Gastrocnemius medialis (tissue), 4 donors: ENCODE data around the gene ADH5. TPM values are rescaled to one million over a fixed set of nuclear protein-coding genes. Genes with fewer than 3 reads are reported as not detected.
"Not testable (repeated sequence)": the region's sequence is repeated elsewhere in the genome, so short reads cannot be mapped to it uniquely, and the experiment has no call there.

Source experiments
- ATAC-seq, 2 donors: fragments of 150-250 bp; one replicate each; pipeline ENCODE4 v1.9.1; 2016
- DNase-seq, 2 donors: peaks; one replicate each; pipeline ENCODE4 v3.0.0-alpha.2; 2019
- H3K27ac ChIP-seq, 4 donors: fragments of 200-600 bp; sonication (generic); 1 replicate in 1 of 4; 2 replicates in 3 of 4; pipeline ENCODE4 v1.5.1; 2016 to 2018; ENCODE audit warnings: mild to moderate bottlenecking in 2 of 4, moderate library complexity in 1 of 4
- H3K27me3 ChIP-seq, 3 donors: fragments of 200-600 bp; sonication (generic) in 2 of 3; 1 replicate in 1 of 3; 2 replicates in 2 of 3; pipeline versions ENCODE4 v1.5.1 to v1.6.0; 2016 to 2019; ENCODE audit warnings: mild to moderate bottlenecking in 1 of 3, moderate library complexity in 1 of 3
- H3K36me3 ChIP-seq, 2 donors: fragments of 200-600 bp; sonication (generic) in 1 of 2; one replicate each; pipeline ENCODE4 v1.5.1; 2017 to 2018
- H3K4me1 ChIP-seq, 2 donors: fragments of 200-600 bp; sonication (generic) in 1 of 2; one replicate each; pipeline ENCODE4 v1.5.1; 2016 to 2017; ENCODE audit warnings: mild to moderate bottlenecking in 2 of 2
- H3K4me3 ChIP-seq, 4 donors: fragments of 200-600 bp; sonication (generic) in 3 of 4; 1 replicate in 1 of 4; 2 replicates in 3 of 4; pipeline ENCODE4 v1.5.1; 2016 to 2019; ENCODE audit warnings: mild to moderate bottlenecking in 2 of 4
- H3K9me3 ChIP-seq, 3 donors: fragments of 200-600 bp; sonication (generic) in 2 of 3; 1 replicate in 1 of 3; 2 replicates in 2 of 3; pipeline ENCODE4 v1.5.1; 2016 to 2019
- POLR2A ChIP-seq, 2 donors: fragments of 450-650 bp; IDR thresholded peaks; one replicate each; pipeline ENCODE4 v1.6.1; 2017; ENCODE audit warnings: antibody characterized with exemption in 2 of 2, mild to moderate bottlenecking in 2 of 2, moderate library complexity in 2 of 2
- in situ Hi-C, 4 donors: fragments of 200-750 bp; cut with MboI; loops; one replicate each; pipeline versions ENCODE4 v1.15.0 to v1.8.0; 2017; ENCODE audit warnings: low sequenced_read_pairs in 4 of 4
- intact Hi-C: fragments of 100-400 bp; cut with DNase I; formaldehyde crosslinking; loops from one replicate; pipeline ENCODE4 v1.15.1; 2023; ENCODE audit warnings: low total_unique reads
- total RNA-seq, 4 donors: library from RNA; depleted of rRNA; stranded (reverse); fragments of >200 nt; gene quantifications; one replicate each; pipeline versions ENCODE4 v1.1.0 to v1.2.3, GENCODE V29; 2016
- TF ChIP-seq, protein P1 (sequence below), 5 experiments: fragments of 450-650 bp in 3 of 5; fragments of 200-600 bp in 2 of 5; sonication (generic) in 2 of 5; IDR thresholded peaks in 4 of 5; conservative IDR thresholded peaks in 1 of 5; 1 replicate in 4 of 5; 2 replicates in 1 of 5; pipeline ENCODE4 v1.5.1; 2016 to 2019; ENCODE audit warnings: antibody characterized with exemption in 5 of 5, mild to moderate bottlenecking in 3 of 5, moderate library complexity in 3 of 5

The ADH5 gene
- total RNA-seq, 4 donors from 2014 or later, result 55.2 to 101 (median 72.6) TPM

GRCh38 chr4:99117876-99118693, 29.5 kb upstream of the ADH5 start:
- intact Hi-C loops (loop anchor here (1.0 kb wide), 2 partner anchors 287 to 345 kb away; no protein-coding TSS in a partner anchor), in situ Hi-C loops (no loop called here)
- no peaks in the 10 kb centered on the region for H3K36me3 ChIP-seq
- no peaks in the 10 kb centered on the region for H3K27me3 ChIP-seq
- no peak overlapping the region for H3K27ac ChIP-seq
- TF ChIP-seq, protein P1, sequence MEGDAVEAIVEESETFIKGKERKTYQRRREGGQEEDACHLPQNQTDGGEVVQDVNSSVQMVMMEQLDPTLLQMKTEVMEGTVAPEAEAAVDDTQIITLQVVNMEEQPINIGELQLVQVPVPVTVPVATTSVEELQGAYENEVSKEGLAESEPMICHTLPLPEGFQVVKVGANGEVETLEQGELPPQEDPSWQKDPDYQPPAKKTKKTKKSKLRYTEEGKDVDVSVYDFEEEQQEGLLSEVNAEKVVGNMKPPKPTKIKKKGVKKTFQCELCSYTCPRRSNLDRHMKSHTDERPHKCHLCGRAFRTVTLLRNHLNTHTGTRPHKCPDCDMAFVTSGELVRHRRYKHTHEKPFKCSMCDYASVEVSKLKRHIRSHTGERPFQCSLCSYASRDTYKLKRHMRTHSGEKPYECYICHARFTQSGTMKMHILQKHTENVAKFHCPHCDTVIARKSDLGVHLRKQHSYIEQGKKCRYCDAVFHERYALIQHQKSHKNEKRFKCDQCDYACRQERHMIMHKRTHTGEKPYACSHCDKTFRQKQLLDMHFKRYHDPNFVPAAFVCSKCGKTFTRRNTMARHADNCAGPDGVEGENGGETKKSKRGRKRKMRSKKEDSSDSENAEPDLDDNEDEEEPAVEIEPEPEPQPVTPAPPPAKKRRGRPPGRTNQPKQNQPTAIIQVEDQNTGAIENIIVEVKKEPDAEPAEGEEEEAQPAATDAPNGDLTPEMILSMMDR (IDR thresholded peaks at IDR 0.05 in 4 of 5, conservative IDR thresholded peaks at IDR 0.05 in 1 of 5), result peak in 4 of 5 experiments; percentile 15 to 53 (median 40)
- no peak for TF ChIP-seq POLR2A (IDR thresholded peaks at IDR 0.05)
- no peaks in the 10 kb centered on the region for H3K9me3 ChIP-seq
- no peaks in the 10 kb centered on the region for H3K4me1 ChIP-seq
- DNase-seq (no peak), ATAC-seq (no peak)
- no peak overlapping the region for H3K4me3 ChIP-seq

DNA sequence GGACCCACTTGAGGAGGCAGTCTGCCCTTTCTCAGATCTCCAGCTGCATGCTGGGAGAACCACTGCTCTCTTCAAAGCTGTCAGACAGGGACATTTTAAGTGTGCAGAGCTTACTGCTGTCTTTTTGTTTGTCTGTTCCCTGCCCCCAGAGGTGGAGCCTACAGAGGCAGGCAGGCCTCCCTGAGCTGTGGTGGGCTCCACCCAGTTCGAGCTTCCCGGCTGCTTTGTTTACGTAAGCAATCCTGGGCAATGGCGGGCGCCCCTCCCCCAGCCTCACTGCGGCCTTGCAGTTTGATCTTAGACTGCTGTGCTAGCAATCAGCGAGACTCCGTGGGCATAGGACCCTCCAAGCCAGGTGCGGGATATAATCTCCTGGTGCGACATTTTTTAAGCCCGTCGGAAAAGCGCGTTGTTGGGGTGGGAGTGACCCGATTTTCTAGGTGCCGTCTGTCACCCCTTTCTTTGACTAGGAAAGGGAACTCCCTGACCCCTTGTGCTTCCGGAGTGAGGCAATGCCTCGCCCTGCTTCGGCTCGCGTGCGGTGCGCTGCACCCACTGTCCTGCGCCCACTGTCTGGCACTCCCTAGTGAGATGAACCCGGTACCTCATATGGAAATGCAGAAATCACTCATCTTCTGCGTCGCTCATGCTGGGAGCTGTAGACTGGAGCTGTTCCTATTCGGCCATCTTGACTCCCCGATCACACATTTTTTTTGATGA, 28.7 kb upstream of the ADH5 start:
- DNase-seq, H3K4me3 ChIP-seq, H3K27ac ChIP-seq, H3K27me3 ChIP-seq, ATAC-seq, H3K9me3 ChIP-seq, H3K4me1 ChIP-seq, intact Hi-C loops, H3K36me3 ChIP-seq, in situ Hi-C loops: not testable (repeated sequence)

DNA sequence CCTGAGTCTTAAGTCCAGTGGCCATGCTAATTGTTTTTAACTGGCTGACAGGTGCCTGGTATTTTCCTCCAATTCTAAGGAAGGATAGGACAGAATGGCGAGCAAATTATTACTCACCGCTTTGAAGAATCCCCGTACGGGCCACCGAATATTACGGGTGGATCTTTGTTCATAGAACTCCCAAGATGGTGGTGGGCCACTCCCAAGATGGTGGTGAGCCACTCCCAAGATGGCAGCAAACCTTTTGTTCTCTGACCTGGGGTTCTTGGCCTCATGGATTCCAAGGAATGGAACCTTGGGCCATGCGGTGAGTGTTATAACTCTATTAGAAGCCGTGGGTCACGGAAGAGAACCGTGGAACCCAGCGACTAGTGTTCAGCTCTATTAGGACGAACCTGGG, 20.7 kb upstream of the ADH5 start:
- in situ Hi-C loops, ATAC-seq, DNase-seq: not testable (repeated sequence)

DNA sequence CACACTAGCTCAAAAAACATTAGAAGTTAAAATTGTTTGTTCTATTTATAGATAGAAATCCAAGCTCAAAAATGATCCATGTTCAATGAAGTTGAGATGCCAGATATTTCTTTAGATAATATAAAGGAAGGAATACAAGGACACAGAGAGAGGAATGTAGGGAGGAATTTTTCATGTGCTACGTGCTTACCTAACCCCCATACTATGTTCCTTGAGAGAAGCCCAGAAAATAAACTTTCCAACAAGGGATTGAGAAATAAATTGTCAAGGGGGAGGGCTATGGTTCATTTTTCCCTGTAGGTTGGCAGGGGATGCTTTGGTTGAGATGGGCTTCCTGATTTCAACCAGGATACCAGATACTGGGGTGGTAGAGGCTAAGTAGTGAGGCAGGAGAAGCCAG, 15.6 kb upstream of the ADH5 start:
- H3K27ac ChIP-seq, result no peak overlapping the region
- H3K9me3 ChIP-seq, result no peaks in the 10 kb centered on the region
- no peak overlapping the region for H3K4me3 ChIP-seq
- DNase-seq, result no peak
- intact Hi-C loops, result no loop called here
- in situ Hi-C loops, result no loop called here
- ATAC-seq, result no peak
- no peaks in the 10 kb centered on the region for H3K36me3 ChIP-seq
- H3K27me3 ChIP-seq, result no peaks in the 10 kb centered on the region
- TF ChIP-seq POLR2A (IDR thresholded peaks at IDR 0.05), result no peak
- TF ChIP-seq, protein P1 (IDR thresholded peaks at IDR 0.05 in 4 of 5, conservative IDR thresholded peaks at IDR 0.05 in 1 of 5), result no peak
- no peaks in the 10 kb centered on the region for H3K4me1 ChIP-seq

More for the DNA sequence above, 20.7 kb upstream of the ADH5 start:
- H3K27me3 ChIP-seq, intact Hi-C loops, H3K36me3 ChIP-seq, H3K27ac ChIP-seq, H3K9me3 ChIP-seq, H3K4me3 ChIP-seq, H3K4me1 ChIP-seq: not testable (repeated sequence)

DNA sequence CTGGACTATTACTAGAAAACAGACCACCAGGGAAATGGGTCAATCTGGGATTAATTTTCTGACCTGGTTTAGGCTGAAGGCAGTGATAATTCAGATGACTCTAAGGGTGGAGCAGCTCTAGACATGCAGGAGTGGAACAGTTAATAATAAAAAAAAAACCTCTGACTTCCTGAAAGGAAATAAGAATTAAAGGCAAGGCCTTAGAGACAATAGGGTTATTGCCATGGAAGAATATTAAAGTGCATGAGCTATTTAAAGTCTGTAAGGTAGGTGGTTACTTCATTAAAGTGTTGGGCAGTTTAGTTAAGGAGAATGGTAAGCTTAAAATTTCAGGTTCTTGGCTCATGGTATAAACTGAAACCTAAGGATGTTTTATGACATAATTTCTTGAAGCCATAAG, 14.6 kb upstream of the ADH5 start:
- TF ChIP-seq POLR2A (IDR thresholded peaks at IDR 0.05), result no peak
- TF ChIP-seq, protein P1 (IDR thresholded peaks at IDR 0.05 in 4 of 5, conservative IDR thresholded peaks at IDR 0.05 in 1 of 5), result no peak
- H3K27me3 ChIP-seq, result no peaks in the 10 kb centered on the region
- no peak overlapping the region for H3K4me3 ChIP-seq
- no peak for ATAC-seq
- intact Hi-C loops, result no loop called here
- in situ Hi-C loops, result no loop called here
- H3K9me3 ChIP-seq, result no peaks in the 10 kb centered on the region
- H3K4me1 ChIP-seq, result no peaks in the 10 kb centered on the region
- no peaks in the 10 kb centered on the region for H3K36me3 ChIP-seq
- no peak for DNase-seq
- no peak overlapping the region for H3K27ac ChIP-seq
